GM12878 (cell line): Measurements from ENCODE around the gene SPOCK1. TPM values are rescaled to one million over a fixed set of nuclear protein-coding genes. Genes with fewer than 3 reads are reported as not detected.

ENCODE experiments used
- ATAC-seq: fragments of 200-7000 bp; cut with Tn5 transposase; 3 replicates; pipeline ENCODE4 v1.9.1; 2020; ENCODE audit warnings: mild to moderate bottlenecking, moderate library complexity
- BruUV-seq: library from RNA; stranded (reverse); fragments of 400-500 nt; replicated peaks from 2 replicates; lab custom pipeline; 2021; lab: Mats Ljungman, UMichigan
- CTCF ChIA-PET: fragments of 300-600 bp; sonication (Branson Sonifier 250); formaldehyde crosslinking; extraction: SDS; loops from one replicate; lab custom pipeline; 2021; ENCODE audit warnings: inconsistent platforms; lab: Yijun Ruan, JAX
- POLR2A ChIA-PET: fragments of 350-600 bp; formaldehyde crosslinking; extraction: SDS; loops from one replicate; lab custom pipeline; 2021; ENCODE audit warnings: inconsistent platforms; lab: Charles Lee
- RAD21 ChIA-PET: fragments of 300-600 bp; sonication (Branson Sonifier 250); formaldehyde crosslinking; loops from one replicate; lab custom pipeline; 2023; ENCODE audit warnings: antibody characterized with exemption; ENCODE audit not compliant: unreplicated experiment; lab: Charles Lee
- SMC1A ChIA-PET: fragments of 300-600 bp; sonication (Branson Sonifier 250); formaldehyde crosslinking; loops from one replicate; lab custom pipeline; 2023; ENCODE audit not compliant: unreplicated experiment, uncharacterized antibody; lab: Charles Lee
- DNase-seq: peaks from one replicate; pipeline ENCODE4 v3.0.0-alpha.2; 2011; ENCODE audit warnings: low read depth, low spot score
- FAIRE-seq: peaks from 3 replicates; lab custom pipeline; 2011; peaks lifted over from hg19 to GRCh38; lab: Jason Lieb, UNC
- H2AFZ ChIP-seq: 2 replicates; pipeline ENCODE4 v1.6.0; 2011; ENCODE audit warnings: low read depth, low read length, control low read depth; ENCODE audit not compliant: control insufficient read depth
- H3K27ac ChIP-seq: 2 replicates; pipeline ENCODE4 v1.5.1; 2011; ENCODE audit warnings: control low read depth; ENCODE audit not compliant: control insufficient read depth, insufficient read depth
- H3K27me3 ChIP-seq, 2 experiments: replicated peaks in 1 of 2; 2 replicates each; pipeline versions ENCODE4 v1.6.0 to v1.6.1; 2011; ENCODE audit warnings: low read length in 1 of 2; ENCODE audit not compliant: control insufficient read depth in 2 of 2, insufficient read depth in 2 of 2
- H3K36me3 ChIP-seq, 2 experiments: 2 replicates each; pipeline ENCODE4 v1.5.1; 2011; ENCODE audit warnings: low read length in 1 of 2; ENCODE audit not compliant: control insufficient read depth in 2 of 2, insufficient read depth in 2 of 2
- H3K4me1 ChIP-seq: 2 replicates; pipeline ENCODE4 v1.6.1; 2011; ENCODE audit warnings: mild to moderate bottlenecking, low read length, moderate library complexity, mixed read lengths; ENCODE audit not compliant: control insufficient read depth, insufficient read depth
- H3K4me2 ChIP-seq: 2 replicates; pipeline ENCODE4 v1.6.0; 2011; ENCODE audit warnings: control low read depth; ENCODE audit not compliant: control insufficient read depth, insufficient read depth
- H3K4me3 ChIP-seq: fragments of 200-600 bp; sonication (generic); 2 replicates; pipeline ENCODE4 v1.5.1; 2016
- H3K79me2 ChIP-seq: 2 replicates; pipeline ENCODE4 v1.6.0; 2011; ENCODE audit warnings: low read length; ENCODE audit not compliant: control insufficient read depth, insufficient read depth
- H3K9ac ChIP-seq: 2 replicates; pipeline ENCODE4 v1.8.0; 2011; ENCODE audit warnings: low read length, control low read depth, mixed read lengths; ENCODE audit not compliant: control insufficient read depth, insufficient read depth
- H3K9me3 ChIP-seq: replicated peaks from 3 replicates; pipeline ENCODE4 v1.5.1; 2011; ENCODE audit warnings: mild to moderate bottlenecking, low read length; ENCODE audit not compliant: control insufficient read depth, insufficient read depth
- H4K20me1 ChIP-seq: 2 replicates; pipeline ENCODE4 v1.6.0; 2011; ENCODE audit not compliant: control insufficient read depth, insufficient read depth
- ASH2L ChIP-seq: fragments of 300-600, 200-600 bp; sonication (generic); IDR thresholded peaks from 2 replicates; pipeline ENCODE4 v1.6.1; 2017; ENCODE audit warnings: low read depth, mild to moderate bottlenecking, borderline replicate concordance
- CEBPZ ChIP-seq: fragments of 150-350 bp; IDR thresholded peaks from 2 replicates; pipeline ENCODE4 v1.6.1; 2016; ENCODE audit warnings: low read depth, low read length
- CHD2 ChIP-seq: IDR thresholded peaks from 2 replicates; pipeline ENCODE4 v1.6.1; 2011; ENCODE audit warnings: low read depth, low read length, improper control_type of control experiment, borderline replicate concordance
- EED ChIP-seq: sonication (generic); IDR thresholded peaks from 2 replicates; pipeline ENCODE4 v1.6.1; 2016; ENCODE audit warnings: antibody characterized with exemption, low read depth
- GATAD2B ChIP-seq: fragments of 450-650 bp; conservative IDR thresholded peaks from 2 replicates; pipeline ENCODE4 v1.6.1; 2017; ENCODE audit warnings: low read depth, mild to moderate bottlenecking, moderate library complexity
- HDGF ChIP-seq: fragments of 450-650 bp; IDR thresholded peaks from 2 replicates; pipeline ENCODE4 v1.6.1; 2016; ENCODE audit warnings: antibody characterized with exemption
- MAX ChIP-seq: IDR thresholded peaks from 2 replicates; pipeline ENCODE4 v1.6.1; 2012; ENCODE audit warnings: low read depth, low read length, improper control_type of control experiment
- RB1 ChIP-seq: fragments of 450-650 bp; formaldehyde crosslinking; IDR thresholded peaks from 2 replicates; pipeline ENCODE4 v1.6.1; 2017; ENCODE audit warnings: mild to moderate bottlenecking, borderline replicate concordance
- STAT1 ChIP-seq: fragments of 450-650 bp; conservative IDR thresholded peaks from 2 replicates; pipeline ENCODE4 v1.6.1; 2014; ENCODE audit warnings: antibody characterized with exemption, mild to moderate bottlenecking
- USF2 ChIP-seq: IDR thresholded peaks from 2 replicates; pipeline ENCODE4 v1.6.1; 2011; ENCODE audit warnings: low read depth, low read length, improper control_type of control experiment, borderline replicate concordance
- ZBED1 ChIP-seq: IDR thresholded peaks from 2 replicates; pipeline ENCODE4 v1.6.1; 2016; ENCODE audit warnings: borderline replicate concordance
- ZBTB33 ChIP-seq: fragments of 450-650 bp; IDR thresholded peaks from 2 replicates; pipeline ENCODE4 v1.6.1; 2017; ENCODE audit warnings: mild to moderate bottlenecking
- ZBTB4 ChIP-seq: fragments of 450-650 bp; formaldehyde crosslinking; IDR thresholded peaks from 2 replicates; pipeline ENCODE4 v1.4.0; 2022; ENCODE audit warnings: mild to moderate bottlenecking, moderate library complexity
- ZNF274 ChIP-seq: IDR thresholded peaks from one replicate; pipeline ENCODE4 v1.8.0; 2011; ENCODE audit not compliant: insufficient read length, insufficient read depth
- WGBS: methylation state at CpG from one replicate; pipeline ENCODE4 v1.1.6; 2016; ENCODE audit warnings: low lambda C conversion rate; ENCODE audit not compliant: insufficient replicate concordance, insufficient coverage; ENCODE audit errors: missing lambda C conversion rate; 5-methylcytosine and 5-hydroxymethylcytosine counted together
- in situ Hi-C: fragments of 300-500 bp; cut with MboI; formaldehyde crosslinking; loops from 9 replicates; pipeline ENCODE4 v1.14.3; 2018; ENCODE audit warnings: mixed read lengths
- intact Hi-C: fragments of 100-400 bp; cut with micrococcal nuclease; formaldehyde crosslinking; loops from one replicate; pipeline ENCODE4 v1.14.2; 2022; ENCODE audit not compliant: unreplicated experiment
- polyA plus RNA-seq, 11 experiments: library from polyadenylated mRNA; depleted of rRNA in 4 of 11; unstranded in 6 of 11; stranded (reverse) in 5 of 11; fragments of >200 nt; fragmentation: Nextera tagmentation in 4 of 11; fragmentation: Illumina TruSeq in 1 of 11; extraction: Ambion mirVana in 4 of 11; extraction: Trizol in 1 of 11; gene quantifications; 1 replicate in 1 of 11; 2 replicates in 10 of 11; pipeline versions ENCODE4 v1.2.1 to v1.2.3, GENCODE V29; 2011 to 2016; ENCODE audit warnings: inconsistent platforms in 2 of 11, missing spikeins in 2 of 11, low read depth in 1 of 11
- total RNA-seq, 4 experiments: library from RNA; depleted of rRNA in 3 of 4; stranded (reverse); fragments of >200 nt in 3 of 4; fragmentation: Illumina TruSeq in 1 of 4; extraction: Trizol in 1 of 4; gene quantifications; 2 replicates each; pipeline versions ENCODE4 v1.2.1 to v1.2.3, GENCODE V29; 2013 to 2021

The SPOCK1 gene
- total and polyA plus RNA-seq, 10 of the 15 experiments (the other 5 are each of a cell fraction or from before 2014, with no cell fraction given): 0.06 to 0.68 (median 0.25) TPM; not detected in 3

- H3K4me3 ChIP-seq: no peak overlapping the region
- intact Hi-C loops: no loop called here
- no peak overlapping the region for H3K9ac ChIP-seq
- H3K27me3 ChIP-seq: no peaks in the 10 kb centered on the region; a peak in 1 of 4 replicates
- ChIA-PET RAD21 (no interaction called here), CTCF (no interaction called here), SMC1A (no interaction called here), POLR2A (no interaction called here)
- in situ Hi-C loops: no loop called here
- no peak for DNase-seq
- H3K79me2 ChIP-seq: no peaks in the 10 kb centered on the region
- no TSS peak for BruUV-seq
- H4K20me1 ChIP-seq: no peaks in the 10 kb centered on the region
- H3K9me3 ChIP-seq: no peaks in the 10 kb centered on the region
- ATAC-seq: no peak
- no peaks in the 10 kb centered on the region for H3K4me1 ChIP-seq
- H3K27ac ChIP-seq: no peak overlapping the region
- no peak for FAIRE-seq
- H2AFZ ChIP-seq: no peak overlapping the region
- WGBS: 39% methylated on average over 2 of the region's 2 CpGs
- H3K36me3 ChIP-seq: no peaks in the 10 kb centered on the region
- no peak overlapping the region for H3K4me2 ChIP-seq
- TF ChIP-seq ZNF274 (no peak), ASH2L (no peak), STAT1 (no peak), MAX (no peak), CHD2 (no peak), ZBED1 (no peak), RB1 (no peak), CEBPZ (no peak), HDGF (no peak), USF2 (no peak), GATAD2B (no peak), ZBTB4 (CRISPR knock-in tag) (no peak), ZBTB33 (no peak), EED (no peak)
Measured at GRCh38 chr5:137056676-137057075, 442.4 kb downstream of the SPOCK1 start.
